Left lung (tissue), 10 donors: Measurements from ENCODE around the gene REEP3. TPM values are rescaled to one million over a fixed set of nuclear protein-coding genes. Genes with fewer than 3 reads are reported as not detected.

Experiments used
- ATAC-seq: fragments of 200-7000 bp; cut with Tn5 transposase; one replicate; pipeline ENCODE4 v1.9.1; 2020; ENCODE audit warnings: moderate library complexity
- DNase-seq, 4 donors: peaks; one replicate each; pipeline ENCODE4 v3.0.0-alpha.2; 2013 to 2020
- H3K27ac ChIP-seq, 2 donors: fragments of 200-600 bp; sonication (generic) in 1 of 2; one replicate each; pipeline versions ENCODE4 v1.5.0 to v1.8.0; 2020 to 2021
- H3K27me3 ChIP-seq, 2 donors: fragments of 200-600 bp; sonication (generic) in 1 of 2; one replicate each; pipeline versions ENCODE4 v1.5.0 to v1.8.0; 2020 to 2021
- H3K36me3 ChIP-seq, 2 donors: fragments of 200-600 bp; sonication (generic) in 1 of 2; one replicate each; pipeline versions ENCODE4 v1.5.0 to v1.8.0; 2020 to 2021
- H3K4me1 ChIP-seq, 2 donors: fragments of 200-600 bp; one replicate each; pipeline ENCODE4 v1.8.0; 2021
- H3K4me3 ChIP-seq, 2 donors: fragments of 200-600 bp; sonication (generic) in 1 of 2; one replicate each; pipeline versions ENCODE4 v1.5.0 to v1.8.0; 2020 to 2021; ENCODE audit warnings: mild to moderate bottlenecking in 1 of 2
- H3K9me3 ChIP-seq, 2 donors: fragments of 200-600 bp; sonication (generic) in 1 of 2; one replicate each; pipeline versions ENCODE4 v1.5.0 to v1.8.0; 2020 to 2021
- intact Hi-C, 2 donors: fragments of 100-400 bp; cut with DNase I; formaldehyde crosslinking; loops; one replicate each; pipeline versions ENCODE4 v1.11.2 to v1.14.2; 2022
- polyA plus RNA-seq, 6 donors: library from polyadenylated mRNA; unstranded; fragments of 120-200 nt; gene quantifications; one replicate each; pipeline ENCODE4 v1.2.1, GENCODE V29; 2013; ENCODE audit not compliant: insufficient read length in 6 of 6
- total RNA-seq, 2 donors: library from RNA; stranded (reverse); fragmentation: NEBNext Ultra II Directional; extraction: Animal tissue kit (Norgen Biotek cat#: 25700); gene quantifications; one replicate each; pipeline ENCODE4 v1.2.1, GENCODE V29; 2021
- TF ChIP-seq, protein P1 (sequence below), 2 donors: fragments of 200-600 bp; sonication (generic) in 1 of 2; IDR thresholded peaks; one replicate each; pipeline versions ENCODE4 v1.5.0 to v1.8.0; 2021; ENCODE audit warnings: antibody characterized with exemption in 2 of 2
- donor health status: DM: no; HTN: yes; CAD: no.
- donor health status: DM: no; HTN: no; CAD: no.

REEP3 gene
- total and polyA plus RNA-seq, 8 donors, result 29.3 to 57.8 (median 38.2) TPM

DNA sequence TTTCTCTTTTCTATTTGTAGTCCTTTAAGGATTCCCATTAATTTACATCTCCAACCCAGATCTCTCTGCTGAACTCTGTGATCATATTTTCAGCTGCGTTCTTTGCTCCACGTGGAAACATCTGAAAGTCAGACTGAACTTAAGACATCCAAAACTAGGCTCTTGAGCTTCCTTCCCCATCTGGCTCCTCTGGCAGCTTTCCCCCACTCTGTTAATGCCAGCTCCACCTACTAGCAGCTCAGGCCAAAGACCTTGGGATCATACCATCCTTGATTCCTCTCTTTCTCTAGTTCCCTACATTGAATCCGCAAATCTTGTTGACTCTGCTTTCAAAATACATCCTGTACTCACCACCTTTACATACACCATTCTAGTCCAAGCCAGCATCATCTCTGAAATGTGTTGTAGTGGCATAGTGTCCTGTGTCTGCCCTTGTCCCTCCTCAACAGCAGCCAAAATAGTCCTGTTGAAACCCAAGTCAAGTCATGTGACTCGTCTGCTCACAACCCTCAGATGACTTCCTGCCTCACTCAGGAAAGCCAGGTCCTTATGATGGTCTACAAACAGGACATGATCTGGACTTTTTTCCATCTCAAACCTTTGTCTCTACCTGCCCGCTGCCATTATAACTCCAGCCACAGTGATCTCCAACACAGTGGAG is 7.0 kb downstream of the REEP3 start:
- Histone ChIP-seq H3K9me3 (no peaks in the 10 kb centered on the region), H3K36me3 (no peaks in the 10 kb centered on the region), H3K4me3 (no peak overlapping the region), H3K27me3 (no peaks in the 10 kb centered on the region), H3K4me1 (peaks cover 0 to 9% of the 10 kb centered on the region in 2 donors), H3K27ac (no peak overlapping the region)
- TF ChIP-seq, protein P1, sequence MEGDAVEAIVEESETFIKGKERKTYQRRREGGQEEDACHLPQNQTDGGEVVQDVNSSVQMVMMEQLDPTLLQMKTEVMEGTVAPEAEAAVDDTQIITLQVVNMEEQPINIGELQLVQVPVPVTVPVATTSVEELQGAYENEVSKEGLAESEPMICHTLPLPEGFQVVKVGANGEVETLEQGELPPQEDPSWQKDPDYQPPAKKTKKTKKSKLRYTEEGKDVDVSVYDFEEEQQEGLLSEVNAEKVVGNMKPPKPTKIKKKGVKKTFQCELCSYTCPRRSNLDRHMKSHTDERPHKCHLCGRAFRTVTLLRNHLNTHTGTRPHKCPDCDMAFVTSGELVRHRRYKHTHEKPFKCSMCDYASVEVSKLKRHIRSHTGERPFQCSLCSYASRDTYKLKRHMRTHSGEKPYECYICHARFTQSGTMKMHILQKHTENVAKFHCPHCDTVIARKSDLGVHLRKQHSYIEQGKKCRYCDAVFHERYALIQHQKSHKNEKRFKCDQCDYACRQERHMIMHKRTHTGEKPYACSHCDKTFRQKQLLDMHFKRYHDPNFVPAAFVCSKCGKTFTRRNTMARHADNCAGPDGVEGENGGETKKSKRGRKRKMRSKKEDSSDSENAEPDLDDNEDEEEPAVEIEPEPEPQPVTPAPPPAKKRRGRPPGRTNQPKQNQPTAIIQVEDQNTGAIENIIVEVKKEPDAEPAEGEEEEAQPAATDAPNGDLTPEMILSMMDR (IDR thresholded peaks at IDR 0.05), result no peak
- ATAC-seq, result no peak
- intact Hi-C loops, result no loop called here
- no peak for DNase-seq

DNA sequence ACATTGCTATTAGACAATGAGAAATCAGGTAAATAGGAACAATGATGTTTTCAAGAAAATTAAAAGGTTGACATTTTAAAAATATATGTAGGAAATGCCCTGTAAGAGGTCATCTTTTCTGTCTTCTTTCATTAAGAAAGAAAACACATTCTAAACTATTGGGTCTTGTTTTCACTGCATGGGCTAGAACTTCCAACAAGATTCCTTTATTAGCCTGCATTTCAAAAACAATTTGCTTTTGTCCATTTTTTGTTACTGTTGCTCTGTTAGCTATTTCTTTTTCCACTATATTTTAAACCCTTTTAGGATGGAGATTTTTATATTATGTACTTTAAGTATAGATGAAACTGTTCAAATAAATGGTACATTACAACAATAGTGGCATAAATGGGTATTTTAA is 9.2 kb downstream of the REEP3 start:
- H3K27me3 ChIP-seq, result no peaks in the 10 kb centered on the region
- DNase-seq (no peak), ATAC-seq (no peak)

DNA sequence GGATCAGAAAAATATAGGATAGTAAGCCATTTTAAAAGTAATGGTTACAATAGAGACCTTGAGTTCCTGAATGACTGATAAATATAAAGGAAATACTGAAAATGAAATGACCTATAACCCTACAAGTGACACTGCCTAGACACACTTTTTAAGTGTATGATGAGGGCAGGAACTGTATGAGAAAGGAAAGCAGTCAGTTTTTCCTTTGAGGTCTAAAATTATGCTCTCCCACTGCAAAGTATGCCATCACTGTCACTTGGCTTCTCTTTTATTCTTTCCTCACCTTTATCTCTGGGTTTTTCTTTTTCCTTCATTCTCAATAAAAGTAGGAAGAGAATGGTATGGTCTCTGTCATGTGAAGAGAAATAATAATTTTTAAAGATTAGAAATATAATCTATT is 13.5 kb downstream of the REEP3 start:
- TF ChIP-seq, protein P1 (IDR thresholded peaks at IDR 0.05), result no peak
- intact Hi-C loops, result no loop called here
- H3K27ac ChIP-seq, result no peak overlapping the region

More for the DNA sequence above, 9.2 kb downstream of the REEP3 start:
- intact Hi-C loops, result no loop called here
- H3K27ac ChIP-seq, result no peak overlapping the region
- peaks cover 0 to 4% of the 10 kb centered on the region in 2 donors for H3K4me1 ChIP-seq
- H3K4me3 ChIP-seq, result no peak overlapping the region
- TF ChIP-seq, protein P1 (IDR thresholded peaks at IDR 0.05), result no peak
- no peaks in the 10 kb centered on the region for H3K36me3 ChIP-seq
- no peaks in the 10 kb centered on the region for H3K9me3 ChIP-seq

GRCh38 chr10:63536698-63537097 is 15.5 kb downstream of the REEP3 start:
- TF ChIP-seq, protein P1 (IDR thresholded peaks at IDR 0.05), result no peak
- H3K4me3 ChIP-seq, result no peak overlapping the region
- H3K27me3 ChIP-seq, result no peaks in the 10 kb centered on the region
- no peaks in the 10 kb centered on the region for H3K4me1 ChIP-seq
- intact Hi-C loops, result no loop called here
- no peaks in the 10 kb centered on the region for H3K36me3 ChIP-seq
- DNase-seq (no peak), ATAC-seq (no peak)
- H3K27ac ChIP-seq, result no peak overlapping the region
- H3K9me3 ChIP-seq, result no peaks in the 10 kb centered on the region

More for the DNA sequence above, 13.5 kb downstream of the REEP3 start:
- Histone ChIP-seq H3K4me3 (no peak overlapping the region), H3K4me1 (no peaks in the 10 kb centered on the region), H3K9me3 (no peaks in the 10 kb centered on the region), H3K36me3 (no peaks in the 10 kb centered on the region), H3K27me3 (no peaks in the 10 kb centered on the region)
- ATAC-seq (no peak), DNase-seq (no peak)

- Histone ChIP-seq H3K4me3 (no peak overlapping the region), H3K9me3 (no peaks in the 10 kb centered on the region), H3K27me3 (no peaks in the 10 kb centered on the region), H3K4me1 (no peaks in the 10 kb centered on the region), H3K36me3 (no peaks in the 10 kb centered on the region), H3K27ac (no peak overlapping the region)
- ATAC-seq, result no peak
- TF ChIP-seq, protein P1 (IDR thresholded peaks at IDR 0.05), result no peak
- DNase-seq, result no peak
- intact Hi-C loops, result no loop called here
Observed at GRCh38 chr10:63537536-63537935, 16.3 kb downstream of the REEP3 start.
